Neuron (in vitro differentiated cells): Measurements from ENCODE around the gene PYGM.

Experiments
- H2AFZ ChIP-seq: one replicate; pipeline ENCODE4 v1.6.1; 2013; ENCODE audit warnings: low read depth, mild to moderate bottlenecking, inconsistent platforms, low read length, moderate library complexity
- H3K27me3 ChIP-seq: one replicate; pipeline ENCODE4 v1.6.1; 2013; ENCODE audit warnings: low read length; ENCODE audit not compliant: insufficient read depth
- H3K36me3 ChIP-seq: one replicate; pipeline ENCODE4 v1.6.1; 2013; ENCODE audit warnings: low read length; ENCODE audit not compliant: insufficient read depth
- H3K4me1 ChIP-seq: one replicate; pipeline ENCODE4 v1.6.1; 2013; ENCODE audit warnings: low read length; ENCODE audit not compliant: insufficient read depth
- H3K4me3 ChIP-seq: 2 replicates; pipeline ENCODE4 v1.5.1; 2013; ENCODE audit warnings: mild to moderate bottlenecking, low read length, moderate library complexity
- H3K9me3 ChIP-seq: one replicate; pipeline ENCODE4 v1.6.1; 2013; ENCODE audit warnings: low read length

Gene PYGM

GRCh38 chr11:64760759-64761420 is 1.1 kb upstream of the PYGM start:
- Histone ChIP-seq H3K4me3 (no peak overlapping the region), H3K27me3 (no peaks in the 10 kb centered on the region), H2AFZ (no peak overlapping the region), H3K9me3 (no peaks in the 10 kb centered on the region), H3K36me3 (peaks cover 27% of the 10 kb centered on the region), H3K4me1 (peaks cover 54% of the 10 kb centered on the region)

GRCh38 chr11:64759131-64759721 is 548 bp downstream of the PYGM start:
- Histone ChIP-seq H2AFZ (no peak overlapping the region), H3K36me3 (peaks cover 13% of the 10 kb centered on the region), H3K27me3 (no peaks in the 10 kb centered on the region), H3K4me3 (no peak overlapping the region), H3K9me3 (no peaks in the 10 kb centered on the region), H3K4me1 (peaks cover 41% of the 10 kb centered on the region)

GRCh38 chr11:64758330-64759079 is 1.3 kb downstream of the PYGM start:
- no peaks in the 10 kb centered on the region for H3K9me3 ChIP-seq
- no peak overlapping the region for H3K4me3 ChIP-seq
- peaks cover 33% of the 10 kb centered on the region for H3K4me1 ChIP-seq

GRCh38 chr11:64757549-64758329 is 2.0 kb downstream of the PYGM start:
- H3K36me3 ChIP-seq: no peaks in the 10 kb centered on the region
- no peak overlapping the region for H2AFZ ChIP-seq
- H3K4me1 ChIP-seq: peaks cover 26% of the 10 kb centered on the region
- H3K9me3 ChIP-seq: no peaks in the 10 kb centered on the region
- H3K27me3 ChIP-seq: no peaks in the 10 kb centered on the region
- no peak overlapping the region for H3K4me3 ChIP-seq

More at GRCh38 chr11:64758330-64759079, 1.3 kb downstream of the PYGM start:
- Histone ChIP-seq H3K27me3 (no peaks in the 10 kb centered on the region), H2AFZ (no peak overlapping the region), H3K36me3 (peaks cover 7% of the 10 kb centered on the region)

- Histone ChIP-seq H3K4me1 (peaks cover 20% of the 10 kb centered on the region), H3K27me3 (no peaks in the 10 kb centered on the region), H3K4me3 (no peak overlapping the region), H3K36me3 (no peaks in the 10 kb centered on the region), H2AFZ (no peak overlapping the region), H3K9me3 (no peaks in the 10 kb centered on the region)
These were observed 4.0 kb downstream of the PYGM start for GRCh38 chr11:64755681-64756361.

- H3K4me1 ChIP-seq: peaks cover 12% of the 10 kb centered on the region
- no peaks in the 10 kb centered on the region for H3K9me3 ChIP-seq
- H3K36me3 ChIP-seq: no peaks in the 10 kb centered on the region
- H2AFZ ChIP-seq: no peak overlapping the region
- H3K27me3 ChIP-seq: no peaks in the 10 kb centered on the region
- no peak overlapping the region for H3K4me3 ChIP-seq
These were observed 4.7 kb downstream of the PYGM start for GRCh38 chr11:64754919-64755662.

GRCh38 chr11:64754124-64754918 is 5.5 kb downstream of the PYGM start:
- H3K9me3 ChIP-seq: no peaks in the 10 kb centered on the region
- no peaks in the 10 kb centered on the region for H3K36me3 ChIP-seq
- H3K4me3 ChIP-seq: no peak overlapping the region
- peaks cover 5% of the 10 kb centered on the region for H3K4me1 ChIP-seq
- no peaks in the 10 kb centered on the region for H3K27me3 ChIP-seq
- H2AFZ ChIP-seq: no peak overlapping the region

- no peak overlapping the region for H3K4me3 ChIP-seq
These were observed 6.2 kb downstream of the PYGM start for GRCh38 chr11:64753380-64754123.

GRCh38 chr11:64753019-64753379 is 6.8 kb downstream of the PYGM start:
- H3K27me3 ChIP-seq: no peaks in the 10 kb centered on the region

More at GRCh38 chr11:64753380-64754123, 6.2 kb downstream of the PYGM start:
- no peaks in the 10 kb centered on the region for H3K9me3 ChIP-seq
- H3K4me1 ChIP-seq: no peaks in the 10 kb centered on the region
- H2AFZ ChIP-seq: no peak overlapping the region
- no peaks in the 10 kb centered on the region for H3K36me3 ChIP-seq
- no peaks in the 10 kb centered on the region for H3K27me3 ChIP-seq

GRCh38 chr11:64752175-64752970 is 7.4 kb downstream of the PYGM start:
- no peaks in the 10 kb centered on the region for H3K9me3 ChIP-seq
- H3K27me3 ChIP-seq: no peaks in the 10 kb centered on the region
- H3K36me3 ChIP-seq: no peaks in the 10 kb centered on the region
- H3K4me3 ChIP-seq: no peak overlapping the region
- H2AFZ ChIP-seq: no peak overlapping the region
- no peaks in the 10 kb centered on the region for H3K4me1 ChIP-seq

More at GRCh38 chr11:64753019-64753379, 6.8 kb downstream of the PYGM start:
- Histone ChIP-seq H3K9me3 (no peaks in the 10 kb centered on the region), H3K4me3 (no peak overlapping the region), H3K4me1 (no peaks in the 10 kb centered on the region), H2AFZ (no peak overlapping the region), H3K36me3 (no peaks in the 10 kb centered on the region)
